ENCODE results near the gene ZNF784. TPM values are rescaled to one million over a fixed set of nuclear protein-coding genes. Genes with fewer than 3 reads are reported as not detected.

Gene ZNF784
- total and polyA plus RNA-seq, 10 of the 15 experiments (the other 5 are each of a cell fraction or from before 2014, with no cell fraction given) = 0.10 to 5.2 (median 1.8) TPM

- TF ChIP-seq SPI1 (IDR thresholded peaks at IDR 0.05; ENCODE audit: borderline replicate concordance, insufficient read depth, low read depth, low read length) (peak; percentile 35; the same call in 1 of the 2 replicates), POLR2AphosphoS5 (IDR thresholded peaks at IDR 0.05; ENCODE audit: low read length) (no peak; the same call in 1 of the 2 replicates), ATF2 (IDR thresholded peaks at IDR 0.05; ENCODE audit: low read length) (no peak), GATAD2B (conservative IDR thresholded peaks at IDR 0.05; ENCODE audit: low read depth) (peak; percentile 75; the same call in 1 of the 2 replicates), NR2C2 (IDR thresholded peaks at IDR 0.05; ENCODE audit: borderline replicate concordance, control insufficient read depth, insufficient read length, low read depth) (no peak), EP300 (IDR thresholded peaks at IDR 0.05; ENCODE audit: borderline replicate concordance in 1 of 2, control insufficient read depth in 1 of 2, low read depth in 2 of 2, low read length in 2 of 2) (no peak), ESRRA (IDR thresholded peaks at IDR 0.05; ENCODE audit: low read length) (no peak), EZH2 (IDR thresholded peaks at IDR 0.05; ENCODE audit: borderline replicate concordance, control insufficient read depth, low read depth, low read length) (no peak), IKZF2 (IDR thresholded peaks at IDR 0.05) (no peak), MYB (IDR thresholded peaks at IDR 0.05; ENCODE audit: borderline replicate concordance, low read depth, low read length) (no peak), SREBF1 (IDR thresholded peaks at IDR 0.05; ENCODE audit: low read length) (no peak), SMARCA5 (IDR thresholded peaks at IDR 0.05) (peak; percentile 84), ZBTB40 (IDR thresholded peaks at IDR 0.05; ENCODE audit: borderline replicate concordance) (no peak), SUPT20H (IDR thresholded peaks at IDR 0.05; ENCODE audit: borderline replicate concordance, control insufficient read depth, low read depth, low read length) (no peak), NFYB (IDR thresholded peaks at IDR 0.05; ENCODE audit: insufficient read depth, low read depth, low read length) (no peak), RCOR1 (conservative IDR thresholded peaks at IDR 0.05; ENCODE audit: low read depth, low read length) (no peak), CREM (IDR thresholded peaks at IDR 0.05; ENCODE audit: low read depth) (no peak)
- TF ChIP-seq, protein P1, sequence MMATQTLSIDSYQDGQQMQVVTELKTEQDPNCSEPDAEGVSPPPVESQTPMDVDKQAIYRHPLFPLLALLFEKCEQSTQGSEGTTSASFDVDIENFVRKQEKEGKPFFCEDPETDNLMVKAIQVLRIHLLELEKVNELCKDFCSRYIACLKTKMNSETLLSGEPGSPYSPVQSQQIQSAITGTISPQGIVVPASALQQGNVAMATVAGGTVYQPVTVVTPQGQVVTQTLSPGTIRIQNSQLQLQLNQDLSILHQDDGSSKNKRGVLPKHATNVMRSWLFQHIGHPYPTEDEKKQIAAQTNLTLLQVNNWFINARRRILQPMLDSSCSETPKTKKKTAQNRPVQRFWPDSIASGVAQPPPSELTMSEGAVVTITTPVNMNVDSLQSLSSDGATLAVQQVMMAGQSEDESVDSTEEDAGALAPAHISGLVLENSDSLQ (IDR thresholded peaks at IDR 0.05) = peak; percentile 51
- TF ChIP-seq, protein P2, sequence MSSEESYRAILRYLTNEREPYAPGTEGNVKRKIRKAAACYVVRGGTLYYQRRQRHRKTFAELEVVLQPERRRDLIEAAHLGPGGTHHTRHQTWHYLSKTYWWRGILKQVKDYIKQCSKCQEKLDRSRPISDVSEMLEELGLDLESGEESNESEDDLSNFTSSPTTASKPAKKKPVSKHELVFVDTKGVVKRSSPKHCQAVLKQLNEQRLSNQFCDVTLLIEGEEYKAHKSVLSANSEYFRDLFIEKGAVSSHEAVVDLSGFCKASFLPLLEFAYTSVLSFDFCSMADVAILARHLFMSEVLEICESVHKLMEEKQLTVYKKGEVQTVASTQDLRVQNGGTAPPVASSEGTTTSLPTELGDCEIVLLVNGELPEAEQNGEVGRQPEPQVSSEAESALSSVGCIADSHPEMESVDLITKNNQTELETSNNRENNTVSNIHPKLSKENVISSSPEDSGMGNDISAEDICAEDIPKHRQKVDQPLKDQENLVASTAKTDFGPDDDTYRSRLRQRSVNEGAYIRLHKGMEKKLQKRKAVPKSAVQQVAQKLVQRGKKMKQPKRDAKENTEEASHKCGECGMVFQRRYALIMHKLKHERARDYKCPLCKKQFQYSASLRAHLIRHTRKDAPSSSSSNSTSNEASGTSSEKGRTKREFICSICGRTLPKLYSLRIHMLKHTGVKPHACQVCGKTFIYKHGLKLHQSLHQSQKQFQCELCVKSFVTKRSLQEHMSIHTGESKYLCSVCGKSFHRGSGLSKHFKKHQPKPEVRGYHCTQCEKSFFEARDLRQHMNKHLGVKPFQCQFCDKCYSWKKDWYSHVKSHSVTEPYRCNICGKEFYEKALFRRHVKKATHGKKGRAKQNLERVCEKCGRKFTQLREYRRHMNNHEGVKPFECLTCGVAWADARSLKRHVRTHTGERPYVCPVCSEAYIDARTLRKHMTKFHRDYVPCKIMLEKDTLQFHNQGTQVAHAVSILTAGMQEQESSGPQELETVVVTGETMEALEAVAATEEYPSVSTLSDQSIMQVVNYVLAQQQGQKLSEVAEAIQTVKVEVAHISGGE (CRISPR knock-in tag; IDR thresholded peaks at IDR 0.05) = no peak
These were observed 25.5 kb downstream of the ZNF784 start (continued) for GRCh38 chr19:55598719-55599467.
